Cardiac muscle cell (in vitro differentiated cells and primary cell): ENCODE results near the gene ATP11A. TPM values are rescaled to one million over a fixed set of nuclear protein-coding genes. Genes with fewer than 3 reads are reported as not detected.

Experiments
- DNase-seq, 2 donors: peaks; one replicate each; pipeline versions ENCODE4 v3.0.0 to v3.0.0-alpha.2; 2010 to 2017; ENCODE audit warnings: low read depth in 1 of 2, low spot score in 1 of 2
- H3K27ac ChIP-seq: fragments of 200-600 bp; sonication (generic); 2 replicates; pipeline ENCODE4 v1.5.1; 2016
- H3K27me3 ChIP-seq: fragments of 200-600 bp; sonication (generic); 2 replicates; pipeline ENCODE4 v1.6.0; 2016; ENCODE audit warnings: control low read depth
- H3K36me3 ChIP-seq: fragments of 200-600 bp; sonication (generic); 2 replicates; pipeline ENCODE4 v1.5.1; 2016; ENCODE audit warnings: control low read depth
- H3K4me1 ChIP-seq: fragments of 200-600 bp; sonication (generic); 2 replicates; pipeline ENCODE4 v1.8.1; 2017; ENCODE audit warnings: low read depth, mild to moderate bottlenecking, mixed run types
- H3K4me3 ChIP-seq: fragments of 200-600 bp; sonication (generic); 2 replicates; pipeline ENCODE4 v1.5.1; 2016; ENCODE audit warnings: mild to moderate bottlenecking
- H3K9me3 ChIP-seq: fragments of 200-600 bp; sonication (generic); 2 replicates; pipeline ENCODE4 v1.5.1; 2017; ENCODE audit warnings: low read depth, mild to moderate bottlenecking, control low read depth
- polyA plus RNA-seq: library from polyadenylated mRNA; unstranded; fragments of >200 nt; fragmentation: Nextera tagmentation; extraction: Ambion mirVana; gene quantifications from 2 replicates; pipeline ENCODE4 v1.2.1, GENCODE V29; 2016
- total RNA-seq: library from RNA; depleted of rRNA; stranded (reverse); fragments of >200 nt; gene quantifications from 2 replicates; pipeline ENCODE4 v1.2.3, GENCODE V29; 2016
- TF ChIP-seq, protein P1 (sequence below): IDR thresholded peaks from 2 replicates; pipeline ENCODE4 v1.5.1; 2012; ENCODE audit warnings: low read depth, mild to moderate bottlenecking, low read length

ATP11A gene
- total and polyA plus RNA-seq, 2 experiments from 2014 or later, result 38.0 to 42.9 TPM

DNA sequence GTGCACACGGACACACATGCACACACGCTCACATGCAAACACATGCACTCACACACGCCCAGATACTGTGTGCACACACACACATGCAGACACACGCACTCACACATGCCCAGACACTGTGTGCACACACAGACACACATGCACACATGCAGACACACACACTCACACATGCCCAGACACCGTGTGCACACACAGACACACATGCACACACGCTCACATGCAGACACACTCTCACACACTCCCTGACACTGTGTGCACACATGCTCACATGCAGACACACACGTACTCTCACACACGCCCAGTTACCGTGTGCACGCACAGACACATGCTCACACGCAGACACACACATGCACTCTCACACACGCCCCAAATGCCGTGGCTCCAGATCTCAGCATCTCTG is 142.0 kb downstream of the ATP11A start:
- Histone ChIP-seq H3K27ac (no peak overlapping the region), H3K9me3 (no peaks in the 10 kb centered on the region), H3K4me1 (no peaks in the 10 kb centered on the region), H3K4me3 (no peak overlapping the region), H3K27me3 (no peaks in the 10 kb centered on the region), H3K36me3 (peaks cover 66% of the 10 kb centered on the region)
- TF ChIP-seq, protein P1, sequence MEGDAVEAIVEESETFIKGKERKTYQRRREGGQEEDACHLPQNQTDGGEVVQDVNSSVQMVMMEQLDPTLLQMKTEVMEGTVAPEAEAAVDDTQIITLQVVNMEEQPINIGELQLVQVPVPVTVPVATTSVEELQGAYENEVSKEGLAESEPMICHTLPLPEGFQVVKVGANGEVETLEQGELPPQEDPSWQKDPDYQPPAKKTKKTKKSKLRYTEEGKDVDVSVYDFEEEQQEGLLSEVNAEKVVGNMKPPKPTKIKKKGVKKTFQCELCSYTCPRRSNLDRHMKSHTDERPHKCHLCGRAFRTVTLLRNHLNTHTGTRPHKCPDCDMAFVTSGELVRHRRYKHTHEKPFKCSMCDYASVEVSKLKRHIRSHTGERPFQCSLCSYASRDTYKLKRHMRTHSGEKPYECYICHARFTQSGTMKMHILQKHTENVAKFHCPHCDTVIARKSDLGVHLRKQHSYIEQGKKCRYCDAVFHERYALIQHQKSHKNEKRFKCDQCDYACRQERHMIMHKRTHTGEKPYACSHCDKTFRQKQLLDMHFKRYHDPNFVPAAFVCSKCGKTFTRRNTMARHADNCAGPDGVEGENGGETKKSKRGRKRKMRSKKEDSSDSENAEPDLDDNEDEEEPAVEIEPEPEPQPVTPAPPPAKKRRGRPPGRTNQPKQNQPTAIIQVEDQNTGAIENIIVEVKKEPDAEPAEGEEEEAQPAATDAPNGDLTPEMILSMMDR, result no peak
- DNase-seq, result no peak

DNA sequence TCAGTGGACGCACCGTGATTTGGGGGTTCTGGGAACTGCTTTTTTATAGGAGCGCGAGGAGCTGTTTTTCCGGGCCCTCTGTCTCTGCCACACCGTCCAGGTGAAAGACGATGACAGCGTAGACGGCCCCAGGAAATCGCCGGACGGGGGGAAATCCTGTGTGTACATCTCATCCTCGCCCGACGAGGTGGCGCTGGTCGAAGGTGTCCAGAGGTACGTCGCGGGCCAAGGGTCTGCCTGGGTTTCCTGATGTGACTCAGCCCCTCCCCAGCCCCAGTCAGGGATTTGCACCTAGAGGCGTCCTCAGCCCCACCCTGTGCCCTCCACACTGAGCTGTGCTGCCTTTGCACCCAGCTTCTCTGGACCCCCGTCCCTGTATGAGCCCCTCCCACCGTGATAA is 143.0 kb downstream of the ATP11A start:
- no peak for DNase-seq
- Histone ChIP-seq H3K4me1 (no peaks in the 10 kb centered on the region), H3K27ac (no peak overlapping the region), H3K27me3 (no peaks in the 10 kb centered on the region), H3K9me3 (no peaks in the 10 kb centered on the region), H3K36me3 (peaks cover 58% of the 10 kb centered on the region), H3K4me3 (no peak overlapping the region)
- TF ChIP-seq, protein P1, result no peak

DNA sequence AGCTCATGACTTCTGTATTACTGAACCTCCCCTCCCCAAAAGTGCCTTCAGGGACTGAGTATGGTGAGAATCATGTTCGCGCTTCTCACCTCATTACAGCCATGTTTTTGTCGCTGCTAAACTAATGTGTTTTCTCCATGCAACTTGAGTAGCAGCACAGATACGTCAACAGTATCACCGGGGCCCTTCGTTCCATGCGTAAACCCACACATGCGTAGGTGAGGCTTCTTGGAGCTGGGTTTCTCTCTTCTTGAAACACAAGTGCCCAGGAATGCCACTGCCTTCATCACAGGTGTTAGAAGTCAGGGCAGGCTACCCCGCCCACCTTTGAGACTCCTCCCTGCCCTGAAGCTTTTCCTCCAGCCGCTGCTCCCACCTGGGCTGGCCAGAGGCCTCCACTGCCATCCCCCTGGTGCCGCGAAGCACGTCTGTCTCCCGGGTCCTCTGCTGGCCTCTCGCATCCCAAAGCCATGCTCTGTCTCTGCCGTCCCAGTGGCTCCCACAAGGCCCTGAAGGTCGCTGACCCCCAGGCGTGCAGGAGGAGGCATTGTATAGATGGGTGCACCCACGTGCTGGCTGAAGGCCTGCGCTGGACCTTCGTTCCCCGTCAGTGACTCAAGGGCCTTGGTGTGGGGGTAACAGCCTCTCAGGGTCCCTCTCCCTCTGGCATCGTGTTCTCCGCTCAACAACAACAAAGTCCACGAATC is 143.9 kb downstream of the ATP11A start:
- no peaks in the 10 kb centered on the region for H3K9me3 ChIP-seq
- DNase-seq, result no peak
- H3K27me3 ChIP-seq, result no peaks in the 10 kb centered on the region
- no peaks in the 10 kb centered on the region for H3K4me1 ChIP-seq
- H3K36me3 ChIP-seq, result peaks cover 60% of the 10 kb centered on the region
- no peak overlapping the region for H3K27ac ChIP-seq
- TF ChIP-seq, protein P1, result no peak
- no peak overlapping the region for H3K4me3 ChIP-seq

DNA sequence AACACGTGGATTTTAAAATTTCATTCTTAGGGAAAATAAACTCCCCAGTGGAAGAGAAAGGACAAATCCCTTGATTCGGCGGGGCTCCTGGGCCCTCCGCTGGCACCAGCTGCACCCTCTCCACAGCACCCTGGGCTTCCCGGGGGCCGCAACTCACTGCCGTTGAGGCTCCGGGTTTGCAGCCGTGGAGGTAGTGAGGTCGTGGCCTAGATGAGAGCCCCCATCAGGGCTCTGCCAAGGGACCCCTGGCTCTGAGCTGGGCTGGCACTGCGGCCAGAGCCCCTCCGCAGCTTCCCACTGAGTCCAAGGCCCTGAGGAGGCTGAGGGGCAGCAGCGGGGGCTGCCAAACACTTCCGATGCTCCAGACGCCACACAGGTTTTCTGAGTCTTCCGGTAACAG is 145.5 kb downstream of the ATP11A start:
- no peaks in the 10 kb centered on the region for H3K9me3 ChIP-seq
- no peak for DNase-seq
- peaks cover 57% of the 10 kb centered on the region for H3K36me3 ChIP-seq
- no peaks in the 10 kb centered on the region for H3K27me3 ChIP-seq
- H3K4me3 ChIP-seq, result no peak overlapping the region
- TF ChIP-seq, protein P1, result no peak
- H3K4me1 ChIP-seq, result no peaks in the 10 kb centered on the region
- no peak overlapping the region for H3K27ac ChIP-seq

DNA sequence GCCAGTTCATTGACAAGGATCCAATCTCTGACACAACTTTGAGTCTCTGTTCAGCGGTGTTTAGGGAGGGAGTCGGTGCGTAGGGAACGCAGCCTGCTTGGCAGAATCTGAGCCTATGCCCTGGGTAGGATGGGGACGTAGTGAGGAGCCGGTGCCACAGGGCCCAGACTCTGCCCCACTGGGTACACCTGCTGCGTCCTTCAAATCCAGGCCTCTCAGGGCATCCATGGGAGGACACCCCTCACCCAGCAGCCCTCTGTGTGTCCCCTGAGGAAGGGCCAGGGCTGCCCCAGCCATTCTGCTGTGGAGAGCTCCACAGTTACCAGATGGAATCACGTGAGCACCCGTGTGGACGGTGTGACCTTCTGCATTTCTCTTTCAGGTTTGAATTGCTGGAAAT is 146.0 kb downstream of the ATP11A start:
- H3K36me3 ChIP-seq, result peaks cover 57% of the 10 kb centered on the region
- H3K4me3 ChIP-seq, result no peak overlapping the region
- H3K27ac ChIP-seq, result no peak overlapping the region
- no peak for DNase-seq
- TF ChIP-seq, protein P1, result no peak
- no peaks in the 10 kb centered on the region for H3K4me1 ChIP-seq
- no peaks in the 10 kb centered on the region for H3K9me3 ChIP-seq
- no peaks in the 10 kb centered on the region for H3K27me3 ChIP-seq
